ENCODE measurements around the gene ARL15. TPM values are rescaled to one million over a fixed set of nuclear protein-coding genes. Genes with fewer than 3 reads are reported as not detected.

ARL15 gene
- total and polyA plus RNA-seq, 9 of the 15 experiments (the other 6 are each of a cell fraction or from before 2014, with no cell fraction given) = 18.5 to 80.4 (median 57.0) TPM

DNA sequence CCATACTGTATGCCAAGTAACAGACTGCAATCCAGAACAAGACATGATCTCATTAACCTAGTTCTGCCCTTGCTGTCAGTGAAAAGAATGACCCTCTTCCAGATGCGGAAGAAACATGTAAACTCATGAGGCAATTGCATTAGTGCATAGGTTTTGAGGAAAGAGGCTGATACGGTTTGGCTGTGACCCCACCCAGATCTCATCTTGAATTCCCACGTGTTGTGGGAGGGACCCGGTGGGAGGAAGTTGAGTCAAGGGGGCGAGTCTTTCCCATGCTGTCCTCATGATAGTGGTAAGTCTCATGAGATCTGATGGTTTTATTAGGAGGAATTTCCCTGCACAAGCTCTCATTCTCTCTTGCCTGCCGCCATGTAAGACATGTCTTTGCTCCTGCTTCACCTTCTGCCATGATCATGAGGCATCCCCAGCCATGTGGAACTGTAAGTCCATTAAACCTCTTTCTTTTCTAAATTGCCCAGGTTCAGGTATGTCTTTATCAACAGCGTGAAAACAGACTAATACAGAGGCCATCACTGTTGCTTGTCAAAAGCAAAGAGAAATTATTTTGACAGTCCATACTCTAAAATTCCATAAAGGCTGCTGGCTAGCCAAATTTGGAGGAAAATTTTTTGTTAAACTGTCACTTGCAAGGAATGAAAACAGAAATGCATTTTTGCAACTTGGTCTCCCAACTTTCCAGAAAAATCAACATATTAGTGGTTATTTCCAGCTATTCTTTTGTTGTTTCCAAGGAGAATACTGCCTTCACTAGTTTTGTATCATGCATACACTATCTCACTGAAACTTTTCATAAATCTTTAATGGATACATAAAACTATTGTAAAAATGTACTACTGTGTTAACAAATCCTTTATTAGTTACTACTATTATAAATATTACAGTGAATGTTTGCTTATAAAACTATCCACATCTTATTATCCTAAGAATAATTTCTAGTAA lies 3.2 kb upstream of the ARL15 start (continued):
- TF ChIP-seq OTX1 (CRISPR knock-in tag; IDR thresholded peaks at IDR 0.05) (no peak), ZNF124 (CRISPR knock-in tag; IDR thresholded peaks at IDR 0.05) (no peak), NFIC (IDR thresholded peaks at IDR 0.05) (peak; percentile 35; the same call in 1 of the 2 replicates), ERF (CRISPR knock-in tag; IDR thresholded peaks at IDR 0.05) (no peak), COPS2 (conservative IDR thresholded peaks at IDR 0.05) (no peak), ZNF561 (CRISPR knock-in tag; conservative IDR thresholded peaks at IDR 0.05) (no peak), RBM15 (IDR thresholded peaks at IDR 0.05; ENCODE audit: insufficient read depth, low read length) (no peak), CHD4 (IDR thresholded peaks at IDR 0.05; ENCODE audit: insufficient read depth, insufficient replicate concordance, low read depth, low read length, poor library complexity, severe bottlenecking) (no peak), RBBP5 (IDR thresholded peaks at IDR 0.05; ENCODE audit: borderline replicate concordance, insufficient read depth, low read length, poor library complexity, severe bottlenecking) (no peak), KLF1 (tag; IDR thresholded peaks at IDR 0.05) (peak; percentile 73; the same call in 1 of the 2 replicates), HDAC2 (IDR thresholded peaks at IDR 0.05) (peak; percentile 82), FOXJ2 (tag; IDR thresholded peaks at IDR 0.05) (no peak), CCAR2 (IDR thresholded peaks at IDR 0.05; ENCODE audit: low read depth, low read length) (no peak), ZNF311 (CRISPR knock-in tag; IDR thresholded peaks at IDR 0.05) (no peak), ATF1 (CRISPR knock-in tag; IDR thresholded peaks at IDR 0.05) (no peak), ATF1 (tag; IDR thresholded peaks at IDR 0.05) (peak; percentile 50), DNMT1 (IDR thresholded peaks at IDR 0.05) (no peak), POLR3A (IDR thresholded peaks at IDR 0.05; ENCODE audit: borderline replicate concordance, extremely low read depth, insufficient read depth, insufficient read length) (no peak), ZNF165 (CRISPR knock-in tag; IDR thresholded peaks at IDR 0.05; ENCODE audit: borderline replicate concordance) (no peak), DIDO1 (tag; IDR thresholded peaks at IDR 0.05; ENCODE audit: low read depth) (no peak)
- TF ChIP-seq, protein P1, sequence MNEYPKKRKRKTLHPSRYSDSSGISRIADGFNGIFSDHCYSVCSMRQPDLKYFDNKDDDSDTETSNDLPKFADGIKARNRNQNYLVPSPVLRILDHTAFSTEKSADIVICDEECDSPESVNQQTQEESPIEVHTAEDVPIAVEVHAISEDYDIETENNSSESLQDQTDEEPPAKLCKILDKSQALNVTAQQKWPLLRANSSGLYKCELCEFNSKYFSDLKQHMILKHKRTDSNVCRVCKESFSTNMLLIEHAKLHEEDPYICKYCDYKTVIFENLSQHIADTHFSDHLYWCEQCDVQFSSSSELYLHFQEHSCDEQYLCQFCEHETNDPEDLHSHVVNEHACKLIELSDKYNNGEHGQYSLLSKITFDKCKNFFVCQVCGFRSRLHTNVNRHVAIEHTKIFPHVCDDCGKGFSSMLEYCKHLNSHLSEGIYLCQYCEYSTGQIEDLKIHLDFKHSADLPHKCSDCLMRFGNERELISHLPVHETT (CRISPR knock-in tag; conservative IDR thresholded peaks at IDR 0.05 in 1 of 2, IDR thresholded peaks at IDR 0.05 in 1 of 2) = no peak
- TF ChIP-seq, protein P2, sequence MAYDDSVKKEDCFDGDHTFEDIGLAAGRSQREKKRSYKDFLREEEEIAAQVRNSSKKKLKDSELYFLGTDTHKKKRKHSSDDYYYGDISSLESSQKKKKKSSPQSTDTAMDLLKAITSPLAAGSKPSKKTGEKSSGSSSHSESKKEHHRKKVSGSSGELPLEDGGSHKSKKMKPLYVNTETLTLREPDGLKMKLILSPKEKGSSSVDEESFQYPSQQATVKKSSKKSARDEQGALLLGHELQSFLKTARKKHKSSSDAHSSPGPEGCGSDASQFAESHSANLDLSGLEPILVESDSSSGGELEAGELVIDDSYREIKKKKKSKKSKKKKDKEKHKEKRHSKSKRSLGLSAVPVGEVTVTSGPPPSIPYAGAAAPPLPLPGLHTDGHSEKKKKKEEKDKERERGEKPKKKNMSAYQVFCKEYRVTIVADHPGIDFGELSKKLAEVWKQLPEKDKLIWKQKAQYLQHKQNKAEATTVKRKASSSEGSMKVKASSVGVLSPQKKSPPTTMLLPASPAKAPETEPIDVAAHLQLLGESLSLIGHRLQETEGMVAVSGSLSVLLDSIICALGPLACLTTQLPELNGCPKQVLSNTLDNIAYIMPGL (CRISPR knock-in tag; IDR thresholded peaks at IDR 0.05) = no peak
- TF ChIP-seq, protein P3, sequence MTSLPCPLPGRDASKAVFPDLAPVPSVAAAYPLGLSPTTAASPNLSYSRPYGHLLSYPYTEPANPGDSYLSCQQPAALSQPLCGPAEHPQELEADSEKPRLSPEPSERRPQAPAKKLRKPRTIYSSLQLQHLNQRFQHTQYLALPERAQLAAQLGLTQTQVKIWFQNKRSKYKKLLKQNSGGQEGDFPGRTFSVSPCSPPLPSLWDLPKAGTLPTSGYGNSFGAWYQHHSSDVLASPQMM (CRISPR knock-in tag; IDR thresholded peaks at IDR 0.05) = no peak

Data from K562 (cell line).